Activated T-helper 2 cell treated with anti-CD3 and anti-CD28 coated beads, Interferon-gamma antibody, Interleukin-2, Interleukin-4, amounts not matched to agents 10 μg/mL and 5 μg/mL and 100 μg/mL, durations not matched to agents 14 hours and 24 hours and 36 hours (primary cell): ENCODE data around the gene SLC38A4. TPM values are rescaled to one million over a fixed set of nuclear protein-coding genes. Genes with fewer than 3 reads are reported as not detected.
"Not testable (repeated sequence)": the region's sequence is repeated elsewhere in the genome, so short reads cannot be mapped to it uniquely, and the experiment has no call there.

Experiments used
- DNase-seq: peaks from one replicate; pipeline ENCODE4 v3.0.0; 2021; ENCODE audit warnings: low spot score
- H3K27ac Mint-ChIP-seq: one replicate; pipeline ENCODE4 v1.8.0; 2021; ENCODE audit warnings: mixed read lengths
- H3K27me3 Mint-ChIP-seq: one replicate; pipeline ENCODE4 v1.8.0; 2021; ENCODE audit warnings: low read depth, mixed read lengths
- H3K36me3 Mint-ChIP-seq: one replicate; pipeline ENCODE4 v1.8.0; 2021; ENCODE audit warnings: low read depth, mixed read lengths
- H3K4me1 Mint-ChIP-seq: one replicate; pipeline ENCODE4 v1.8.0; 2021; ENCODE audit warnings: low read depth, mixed read lengths
- H3K4me3 Mint-ChIP-seq: one replicate; pipeline ENCODE4 v1.8.0; 2021; ENCODE audit warnings: low read depth, mild to moderate bottlenecking, moderate library complexity, mixed read lengths
- H3K9me3 Mint-ChIP-seq: one replicate; pipeline ENCODE4 v1.8.0; 2021; ENCODE audit warnings: mixed read lengths
- intact Hi-C: fragments of 100-400 bp; cut with micrococcal nuclease; formaldehyde crosslinking; loops from one replicate; pipeline ENCODE4 v1.15.1; 2023
- total RNA-seq: library from RNA; stranded (reverse); gene quantifications from 2 replicates; pipeline ENCODE4 v1.2.3, GENCODE V29; 2022

SLC38A4 gene
- total RNA-seq, 1 donor from 2014 or later, result not detected

DNA sequence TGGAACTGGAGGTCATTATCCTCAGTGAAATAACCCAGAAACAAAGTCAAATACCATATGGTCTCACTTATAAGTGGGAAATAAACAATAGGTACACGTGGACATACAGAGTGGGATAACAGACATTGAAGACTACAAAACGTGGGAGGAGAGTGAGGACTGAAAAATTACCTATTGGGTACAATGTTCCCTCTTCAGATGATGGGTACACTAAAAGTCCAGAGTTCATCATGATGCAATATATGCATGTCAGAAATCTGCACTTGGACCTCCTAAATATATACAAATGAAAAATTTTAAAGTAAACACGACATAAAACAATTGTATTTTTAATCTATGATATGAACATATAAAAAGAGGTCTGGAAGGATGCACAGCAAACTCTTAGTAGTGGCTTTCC, 71.2 kb downstream of the SLC38A4 start:
- intact Hi-C loops, result no loop called here
- H3K9me3 Mint-ChIP-seq, result peaks cover 7% of the 10 kb centered on the region
- H3K27me3 Mint-ChIP-seq, result peaks cover 4% of the 10 kb centered on the region
- H3K4me3 Mint-ChIP-seq, result no peak overlapping the region
- no peak for DNase-seq
- no peak overlapping the region for H3K27ac Mint-ChIP-seq
- H3K36me3 Mint-ChIP-seq, result no peaks in the 10 kb centered on the region
- peaks cover 2% of the 10 kb centered on the region for H3K4me1 Mint-ChIP-seq

- Mint-ChIP-seq H3K36me3 (no peaks in the 10 kb centered on the region), H3K27me3 (peaks cover 4% of the 10 kb centered on the region), H3K9me3 (peaks cover 21% of the 10 kb centered on the region), H3K4me1 (peaks cover 2% of the 10 kb centered on the region), H3K27ac (no peak overlapping the region), H3K4me3 (no peak overlapping the region)
- intact Hi-C loops, result no loop called here
- DNase-seq, result no peak
These were observed 73.4 kb downstream of the SLC38A4 start for GRCh38 chr12:46752396-46752795.

DNA sequence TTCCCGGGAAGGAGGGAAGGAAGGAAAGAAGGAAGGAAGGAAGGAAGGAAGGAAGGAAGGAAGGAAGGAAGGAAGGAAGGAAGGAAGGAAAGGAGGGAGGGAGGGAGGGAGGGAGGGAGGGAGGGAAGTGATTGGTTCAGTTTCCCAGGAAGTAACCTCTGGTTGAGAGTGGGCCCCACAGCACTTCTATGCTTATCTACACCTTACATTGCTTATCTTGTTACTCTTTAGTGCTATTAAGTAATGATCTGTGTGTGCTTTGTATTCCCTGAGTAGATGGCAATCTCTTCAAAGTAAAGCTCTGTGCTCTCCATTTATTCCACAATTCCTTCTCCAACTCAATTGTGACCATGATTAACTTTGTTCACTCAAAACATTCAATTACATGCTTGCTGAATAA, 74.6 kb downstream of the SLC38A4 start:
- Mint-ChIP-seq H3K36me3 (no peaks in the 10 kb centered on the region), H3K4me1 (peaks cover 2% of the 10 kb centered on the region), H3K27ac (no peak overlapping the region), H3K4me3 (no peak overlapping the region), H3K27me3 (peaks cover 4% of the 10 kb centered on the region), H3K9me3 (peaks cover 14% of the 10 kb centered on the region)
- intact Hi-C loops, result no loop called here
- DNase-seq, result no peak

DNA sequence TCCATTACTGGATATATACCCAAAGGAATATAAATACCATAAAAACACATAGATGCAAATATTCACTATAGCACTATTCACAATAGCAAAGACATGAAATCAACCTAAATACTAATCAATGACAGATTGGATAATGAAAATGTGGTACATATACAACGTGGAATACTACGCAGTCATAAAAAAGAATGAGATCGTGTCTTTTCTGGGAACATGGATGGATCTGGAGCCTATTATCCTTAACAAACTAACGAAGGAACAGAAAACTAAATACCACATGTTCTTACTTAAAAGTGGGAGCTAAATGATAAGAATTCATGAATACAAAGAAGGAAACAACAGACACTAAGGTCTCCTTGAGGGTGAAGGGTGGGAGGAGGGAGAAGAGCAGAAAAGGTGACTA, 76.5 kb downstream of the SLC38A4 start:
- Mint-ChIP-seq H3K27me3 (peaks cover 4% of the 10 kb centered on the region), H3K27ac (no peak overlapping the region), H3K36me3 (no peaks in the 10 kb centered on the region), H3K9me3 (peaks cover 28% of the 10 kb centered on the region), H3K4me3 (no peak overlapping the region), H3K4me1 (peaks cover 2% of the 10 kb centered on the region)
- intact Hi-C loops, result no loop called here
- no peak for DNase-seq

DNA sequence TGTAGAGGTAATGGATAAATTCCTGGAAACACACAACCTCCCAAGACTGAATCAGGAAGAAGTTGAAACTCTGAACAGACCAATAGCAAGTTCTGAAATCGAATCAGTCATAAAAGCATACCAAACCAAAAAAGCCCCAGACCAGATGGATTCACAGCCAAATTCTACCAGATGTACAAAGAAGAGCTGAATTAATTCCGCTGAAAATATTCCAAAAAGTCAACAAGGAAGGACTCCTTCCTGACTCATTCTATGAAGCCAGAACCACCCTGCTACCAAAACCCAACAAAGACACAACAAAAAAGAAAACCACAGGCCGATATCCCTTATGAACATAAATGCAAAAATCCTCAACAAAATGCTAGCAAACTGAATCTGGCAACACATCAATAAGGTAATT, 81.5 kb downstream of the SLC38A4 start:
- H3K27ac Mint-ChIP-seq, result no peak overlapping the region
- no peak overlapping the region for H3K4me3 Mint-ChIP-seq
- H3K9me3 Mint-ChIP-seq, result peaks cover 36% of the 10 kb centered on the region
- H3K36me3 Mint-ChIP-seq, result no peaks in the 10 kb centered on the region
- no peaks in the 10 kb centered on the region for H3K4me1 Mint-ChIP-seq
- H3K27me3 Mint-ChIP-seq, result no peaks in the 10 kb centered on the region
- no peak for DNase-seq
- intact Hi-C loops, result no loop called here

DNA sequence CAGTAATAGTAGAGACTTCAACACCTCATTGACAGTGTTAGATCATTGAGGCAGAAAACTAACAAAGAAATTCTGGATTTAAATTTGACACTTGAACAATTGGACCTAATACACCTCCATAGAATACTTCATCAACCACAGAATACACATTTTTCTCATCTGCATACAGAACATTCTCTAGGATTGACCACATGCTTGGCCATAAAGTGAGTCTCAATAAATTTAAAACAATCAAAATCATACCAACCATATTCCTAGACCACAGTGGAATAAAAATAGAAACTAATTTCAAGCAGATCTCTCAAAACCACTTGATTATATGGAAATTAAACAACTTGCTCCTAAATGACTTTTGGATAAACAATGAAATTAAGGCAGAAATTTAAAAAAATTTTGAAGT, 82.3 kb downstream of the SLC38A4 start:
- Mint-ChIP-seq H3K4me3 (no peak overlapping the region), H3K4me1 (no peaks in the 10 kb centered on the region), H3K9me3 (peaks cover 29% of the 10 kb centered on the region), H3K36me3 (no peaks in the 10 kb centered on the region), H3K27ac (no peak overlapping the region), H3K27me3 (no peaks in the 10 kb centered on the region)
- DNase-seq, result no peak
- intact Hi-C loops, result no loop called here

- H3K27me3 Mint-ChIP-seq, H3K4me3 Mint-ChIP-seq, H3K27ac Mint-ChIP-seq, H3K36me3 Mint-ChIP-seq, intact Hi-C loops, H3K4me1 Mint-ChIP-seq, DNase-seq: not testable (repeated sequence)
- peaks cover 36% of the 10 kb centered on the region for H3K9me3 Mint-ChIP-seq
These were observed 83.5 kb downstream of the SLC38A4 start for GRCh38 chr12:46742271-46742670.

DNA sequence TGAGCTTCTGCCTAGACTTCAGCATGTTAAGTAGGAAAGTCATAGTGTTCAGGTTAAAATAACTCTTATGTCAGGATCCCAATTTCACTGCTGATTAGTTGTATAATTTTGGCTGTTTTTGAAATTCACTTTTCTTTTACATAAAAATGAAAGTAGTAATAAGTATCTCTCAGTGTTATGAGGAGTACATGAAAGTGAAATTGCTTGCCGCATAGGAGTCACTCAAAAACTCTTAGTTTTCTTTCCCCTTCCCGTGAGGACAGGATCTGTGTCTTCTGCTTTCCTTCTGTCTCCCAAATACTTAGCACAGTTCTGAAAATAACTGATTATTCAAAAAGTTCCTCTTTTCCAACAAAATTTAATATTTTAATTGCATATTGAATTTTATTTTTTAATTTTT, 100.5 kb downstream of the SLC38A4 start:
- H3K9me3 Mint-ChIP-seq, result no peaks in the 10 kb centered on the region
- peaks cover 2% of the 10 kb centered on the region for H3K4me1 Mint-ChIP-seq
- intact Hi-C loops, result no loop called here
- H3K4me3 Mint-ChIP-seq, result no peak overlapping the region
- peaks cover 3% of the 10 kb centered on the region for H3K27me3 Mint-ChIP-seq
- DNase-seq, result no peak
- H3K27ac Mint-ChIP-seq, result no peak overlapping the region
- H3K36me3 Mint-ChIP-seq, result no peaks in the 10 kb centered on the region

GRCh38 chr12:46723629-46724419, 102.0 kb downstream of the SLC38A4 start:
- H3K36me3 Mint-ChIP-seq, result no peaks in the 10 kb centered on the region
- H3K4me1 Mint-ChIP-seq, result peaks cover 2% of the 10 kb centered on the region
- peaks cover 3% of the 10 kb centered on the region for H3K27me3 Mint-ChIP-seq
- intact Hi-C loops, result no loop called here
- H3K27ac Mint-ChIP-seq, result no peak overlapping the region
- H3K4me3 Mint-ChIP-seq, result no peak overlapping the region
- no peaks in the 10 kb centered on the region for H3K9me3 Mint-ChIP-seq
- DNase-seq, result no peak

DNA sequence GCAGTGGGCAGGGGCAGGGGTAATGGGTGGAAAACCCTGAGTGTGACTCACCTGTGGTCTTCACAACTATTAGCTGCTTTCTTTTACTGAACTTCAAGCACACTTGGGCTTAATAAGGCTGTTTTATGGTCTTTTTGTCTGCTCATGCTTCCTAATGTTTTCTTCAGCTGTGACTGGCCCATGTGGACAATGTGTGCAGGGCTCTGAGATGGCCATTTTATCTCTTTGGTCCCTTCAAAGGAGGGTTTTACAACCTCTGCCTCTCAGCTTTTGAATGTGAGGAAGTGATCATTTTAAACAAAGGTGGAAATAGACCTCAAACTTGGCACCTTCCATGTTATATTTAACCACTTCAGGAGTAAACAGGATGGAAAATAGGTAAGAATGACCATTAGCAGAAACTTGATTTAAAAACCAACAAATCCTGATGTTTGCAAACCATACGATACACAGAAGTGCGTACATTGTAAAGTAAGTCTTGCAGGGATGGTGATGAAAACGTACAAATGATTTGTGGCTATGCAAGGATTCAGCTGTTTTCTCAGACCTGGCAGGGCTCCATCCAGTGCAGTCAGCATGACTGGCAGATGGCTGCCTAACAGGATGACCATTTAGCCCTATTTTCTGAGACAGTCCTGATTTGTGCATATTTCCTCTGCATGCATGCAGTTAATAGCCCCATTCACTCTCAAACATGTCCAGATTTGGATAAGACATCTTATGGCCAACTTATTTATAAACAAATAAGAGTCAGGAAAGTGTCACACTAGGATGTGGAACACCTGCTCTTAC, 103.2 kb downstream of the SLC38A4 start:
- Mint-ChIP-seq H3K4me3 (no peak overlapping the region), H3K4me1 (peaks cover 2% of the 10 kb centered on the region), H3K27me3 (peaks cover 3% of the 10 kb centered on the region), H3K27ac (no peak overlapping the region), H3K36me3 (no peaks in the 10 kb centered on the region), H3K9me3 (no peaks in the 10 kb centered on the region)
- no peak for DNase-seq
- intact Hi-C loops, result no loop called here

DNA sequence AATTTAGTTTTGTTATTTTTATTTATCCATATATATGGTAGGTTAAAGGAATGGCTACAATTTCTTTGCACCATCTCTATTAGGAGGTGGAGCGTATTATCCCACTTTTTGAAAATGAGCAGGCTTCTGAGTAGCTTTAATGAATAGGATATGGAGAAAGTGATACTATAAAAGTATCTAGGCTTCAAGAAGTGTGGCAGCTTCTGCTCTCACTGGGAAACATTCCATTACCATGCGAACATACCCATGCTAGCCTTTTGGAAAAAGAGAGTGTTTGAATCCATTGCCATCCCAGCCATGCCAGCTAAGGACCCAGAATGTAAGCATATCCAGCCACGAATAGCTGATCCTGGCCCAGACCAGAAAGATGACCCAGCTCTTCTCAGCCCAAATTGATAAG, 107.3 kb downstream of the SLC38A4 start:
- intact Hi-C loops, result no loop called here
- Mint-ChIP-seq H3K36me3 (no peaks in the 10 kb centered on the region), H3K27ac (no peak overlapping the region), H3K27me3 (no peaks in the 10 kb centered on the region), H3K9me3 (no peaks in the 10 kb centered on the region), H3K4me1 (no peaks in the 10 kb centered on the region), H3K4me3 (no peak overlapping the region)
- DNase-seq, result no peak

DNA sequence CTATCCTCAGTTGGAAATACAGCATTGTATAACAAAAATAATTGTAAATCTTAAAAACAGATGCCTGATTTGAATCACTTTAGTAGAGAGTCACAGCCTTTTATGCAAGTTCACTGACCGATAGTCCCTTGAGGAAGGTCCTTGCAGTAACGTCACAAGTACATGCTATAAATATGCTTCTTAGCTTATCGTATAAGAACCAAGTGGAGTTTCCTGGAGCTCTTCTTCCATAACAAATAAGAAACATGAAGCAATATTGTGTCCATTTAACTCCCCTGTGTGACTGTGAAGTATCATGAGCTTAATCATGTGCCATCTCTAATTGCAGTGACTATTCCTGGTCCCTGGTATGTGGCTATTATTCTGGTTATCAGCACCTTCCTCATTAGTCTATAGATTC, 107.9 kb downstream of the SLC38A4 start:
- Mint-ChIP-seq H3K9me3 (no peaks in the 10 kb centered on the region), H3K27ac (no peak overlapping the region), H3K36me3 (no peaks in the 10 kb centered on the region), H3K27me3 (no peaks in the 10 kb centered on the region), H3K4me3 (no peak overlapping the region), H3K4me1 (no peaks in the 10 kb centered on the region)
- intact Hi-C loops, result no loop called here
- no peak for DNase-seq

- Mint-ChIP-seq H3K27ac (no peak overlapping the region), H3K36me3 (no peaks in the 10 kb centered on the region), H3K4me1 (no peaks in the 10 kb centered on the region), H3K9me3 (no peaks in the 10 kb centered on the region), H3K4me3 (no peak overlapping the region), H3K27me3 (no peaks in the 10 kb centered on the region)
- DNase-seq, result no peak
- intact Hi-C loops, result no loop called here
These were observed 108.6 kb downstream of the SLC38A4 start for GRCh38 chr12:46717159-46717558.
